RWPE1 (cell line): Measurements from ENCODE around the gene CHST11.

Experiments used
- CTCF ChIA-PET: fragments of 350-600 bp; sonication (Branson Sonifier 250); formaldehyde crosslinking; extraction: SDS; loops from one replicate; lab custom pipeline; 2021; lab: Yijun Ruan, JAX
- POLR2A ChIA-PET: fragments of 400-600 bp; formaldehyde crosslinking; extraction: SDS; loops from one replicate; lab custom pipeline; 2020; ENCODE audit warnings: antibody characterized with exemption; ENCODE audit not compliant: low non-redundant PET; lab: Yijun Ruan, JAX
- DNase-seq: peaks from one replicate; pipeline ENCODE4 v3.0.0; 2012; ENCODE audit warnings: low spot score
- H3K27ac ChIP-seq: fragments of 450-650 bp; 2 replicates; pipeline ENCODE4 v1.5.1; 2017
- TF ChIP-seq, protein P1 (sequence below): fragments of 450-650 bp; conservative IDR thresholded peaks from 2 replicates; pipeline ENCODE4 v1.5.1; 2017; ENCODE audit warnings: low read depth, mild to moderate bottlenecking

The CHST11 gene

DNA sequence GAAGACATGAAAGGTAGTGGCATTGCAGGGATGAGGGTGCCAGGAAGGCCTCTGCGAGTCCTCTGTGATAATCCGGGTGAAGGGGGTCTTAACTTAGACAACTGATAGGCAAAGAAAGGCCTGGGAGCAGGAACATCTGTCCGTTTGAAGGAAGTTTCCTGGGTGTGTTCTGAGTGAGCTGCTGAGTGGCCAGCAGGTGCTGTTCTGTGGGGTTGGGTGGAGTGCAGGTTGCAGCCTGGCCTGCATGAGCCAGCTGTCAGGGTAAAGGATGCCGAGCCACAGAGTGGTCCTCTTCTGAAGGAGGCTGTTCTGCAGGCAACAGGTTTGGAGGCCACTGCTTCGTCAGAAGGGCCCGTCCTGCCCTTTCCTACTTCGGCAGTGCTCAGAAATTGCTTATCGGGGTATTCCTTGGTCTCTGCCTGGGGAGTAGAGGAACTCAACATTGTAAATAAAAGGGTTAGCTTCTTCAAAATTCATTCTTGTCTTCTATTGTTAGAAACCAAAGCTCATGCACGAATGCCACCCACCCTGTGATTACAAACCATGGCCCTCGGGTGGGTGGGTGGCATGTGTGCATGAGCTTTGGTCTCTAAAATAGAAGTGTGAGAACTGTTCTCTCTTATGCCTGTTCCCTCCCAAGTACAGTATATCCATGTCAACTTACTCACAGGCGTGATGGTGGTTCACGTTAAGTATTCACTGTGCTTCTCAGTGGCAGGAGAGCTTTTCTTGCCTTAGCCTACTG is 118.9 kb downstream of the CHST11 start:
- no peak for DNase-seq
- ChIA-PET POLR2A (no interaction called here), CTCF (interaction anchor here (0.6 kb wide), 1 partner anchor 74 kb away, joined by 4 read pairs; no protein-coding TSS in a partner anchor)
- TF ChIP-seq, protein P1, sequence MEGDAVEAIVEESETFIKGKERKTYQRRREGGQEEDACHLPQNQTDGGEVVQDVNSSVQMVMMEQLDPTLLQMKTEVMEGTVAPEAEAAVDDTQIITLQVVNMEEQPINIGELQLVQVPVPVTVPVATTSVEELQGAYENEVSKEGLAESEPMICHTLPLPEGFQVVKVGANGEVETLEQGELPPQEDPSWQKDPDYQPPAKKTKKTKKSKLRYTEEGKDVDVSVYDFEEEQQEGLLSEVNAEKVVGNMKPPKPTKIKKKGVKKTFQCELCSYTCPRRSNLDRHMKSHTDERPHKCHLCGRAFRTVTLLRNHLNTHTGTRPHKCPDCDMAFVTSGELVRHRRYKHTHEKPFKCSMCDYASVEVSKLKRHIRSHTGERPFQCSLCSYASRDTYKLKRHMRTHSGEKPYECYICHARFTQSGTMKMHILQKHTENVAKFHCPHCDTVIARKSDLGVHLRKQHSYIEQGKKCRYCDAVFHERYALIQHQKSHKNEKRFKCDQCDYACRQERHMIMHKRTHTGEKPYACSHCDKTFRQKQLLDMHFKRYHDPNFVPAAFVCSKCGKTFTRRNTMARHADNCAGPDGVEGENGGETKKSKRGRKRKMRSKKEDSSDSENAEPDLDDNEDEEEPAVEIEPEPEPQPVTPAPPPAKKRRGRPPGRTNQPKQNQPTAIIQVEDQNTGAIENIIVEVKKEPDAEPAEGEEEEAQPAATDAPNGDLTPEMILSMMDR: no peak
- H3K27ac ChIP-seq: no peak overlapping the region

DNA sequence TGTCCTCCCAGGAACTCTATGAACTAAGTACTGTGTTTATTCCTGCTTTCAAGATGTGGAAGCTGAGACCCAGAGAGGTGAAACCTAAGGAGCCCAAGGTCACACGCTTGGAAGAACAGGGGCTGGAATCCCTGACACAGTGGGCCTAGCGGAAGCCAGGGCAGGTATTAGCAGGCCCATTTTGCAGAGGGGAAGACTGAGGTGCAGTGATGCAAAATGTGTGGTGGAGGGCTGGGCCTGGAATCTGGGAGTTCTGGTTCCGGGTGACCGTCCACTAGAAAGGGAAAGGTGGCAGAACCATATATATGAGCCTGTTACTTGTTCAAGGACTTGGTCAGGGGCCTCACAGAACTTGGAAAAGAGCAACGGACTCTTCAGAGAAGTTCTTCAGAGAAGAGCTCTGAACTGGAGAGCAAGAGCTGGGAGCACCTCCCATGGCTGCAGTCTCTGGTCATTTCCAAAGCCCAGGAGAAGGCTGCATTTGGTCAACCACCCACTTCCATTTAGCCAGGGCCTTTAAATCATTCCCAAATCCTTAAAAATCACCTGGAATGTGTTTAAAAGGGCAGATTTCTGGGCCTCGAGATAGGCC is 119.5 kb downstream of the CHST11 start:
- TF ChIP-seq, protein P1: no peak
- DNase-seq: no peak
- H3K27ac ChIP-seq: no peak overlapping the region
- CTCF ChIA-PET: interaction anchor here (0.6 kb wide), 1 partner anchor 75 kb away, joined by 4 read pairs; no protein-coding TSS in a partner anchor
- POLR2A ChIA-PET: no interaction called here

DNA sequence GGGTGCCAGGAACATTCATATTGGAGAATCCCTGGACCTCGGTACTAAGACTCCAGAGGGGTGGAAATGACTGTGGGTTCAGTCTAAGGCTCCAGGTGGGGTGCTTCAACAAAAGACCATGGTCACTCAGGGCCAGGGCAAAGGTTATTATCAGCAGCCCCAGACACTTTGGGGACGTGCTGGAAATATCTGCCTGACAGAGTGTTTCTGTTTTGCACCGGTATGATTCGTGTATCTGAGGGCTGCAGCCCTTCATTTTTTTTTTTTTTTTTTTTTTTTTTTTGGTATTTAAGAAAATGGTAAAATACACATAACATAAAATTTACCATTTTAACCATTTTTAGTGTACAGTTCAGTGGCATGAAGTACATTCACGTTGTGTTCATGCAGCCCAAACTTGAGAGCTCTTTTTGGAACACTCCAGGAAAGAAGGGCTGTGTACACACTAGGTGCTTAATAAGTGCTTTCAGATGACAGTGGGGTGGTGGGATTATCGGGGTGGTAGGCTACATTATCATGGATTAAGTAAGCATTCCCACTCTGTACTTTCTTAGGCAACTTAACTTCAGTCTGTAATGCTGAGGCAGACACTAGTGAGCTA is 120.3 kb downstream of the CHST11 start:
- no peak overlapping the region for H3K27ac ChIP-seq
- no peak for DNase-seq
- POLR2A ChIA-PET: no interaction called here
- TF ChIP-seq, protein P1: no peak
- CTCF ChIA-PET: interaction anchor here (0.6 kb wide), 1 partner anchor 176 kb away, joined by 3 read pairs; no protein-coding TSS in a partner anchor

DNA sequence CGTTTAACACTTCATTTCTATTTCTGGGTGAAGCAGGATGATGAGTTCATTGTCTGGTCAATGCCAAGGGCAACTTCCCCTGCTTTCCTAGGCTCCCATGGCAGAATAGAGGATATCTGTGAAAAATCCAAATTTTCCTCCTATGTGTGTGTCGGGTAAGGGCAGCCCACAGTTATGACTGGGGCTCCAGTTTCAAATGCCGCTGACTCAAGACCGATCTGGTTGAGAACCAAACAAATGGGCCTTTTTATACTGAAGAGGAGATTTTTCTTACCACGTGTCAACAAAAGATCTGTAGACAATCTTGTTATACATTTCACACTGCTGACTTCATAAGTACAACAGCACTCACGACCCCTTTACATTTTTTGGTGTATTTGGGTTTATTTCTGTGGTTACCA is 120.8 kb downstream of the CHST11 start:
- no peak overlapping the region for H3K27ac ChIP-seq
- ChIA-PET CTCF (interaction anchor here (0.6 kb wide), 1 partner anchor 176 kb away, joined by 3 read pairs; no protein-coding TSS in a partner anchor), POLR2A (no interaction called here)
- no peak for DNase-seq
- TF ChIP-seq, protein P1: no peak

DNA sequence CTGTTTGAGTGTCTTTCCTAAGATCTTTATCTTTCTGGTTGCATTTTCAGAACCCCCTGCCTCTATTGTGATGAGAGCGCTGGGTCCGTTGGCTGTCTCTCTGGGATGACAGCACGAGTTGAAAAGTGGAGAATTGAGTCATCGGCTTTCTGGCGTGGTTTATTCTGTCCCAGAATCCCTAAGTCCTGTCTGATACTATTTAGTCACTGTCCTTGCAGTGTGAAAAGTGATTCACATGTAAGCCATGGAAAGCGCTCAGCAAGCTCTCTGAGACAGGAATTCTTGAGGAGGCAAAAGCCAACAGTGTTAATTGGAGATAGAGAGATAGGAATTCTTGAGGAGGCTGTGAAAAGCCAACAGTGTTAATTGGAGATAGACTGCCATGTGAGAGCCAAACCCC is 121.7 kb downstream of the CHST11 start:
- DNase-seq: no peak
- CTCF ChIA-PET: no interaction called here
- TF ChIP-seq, protein P1: no peak

DNA sequence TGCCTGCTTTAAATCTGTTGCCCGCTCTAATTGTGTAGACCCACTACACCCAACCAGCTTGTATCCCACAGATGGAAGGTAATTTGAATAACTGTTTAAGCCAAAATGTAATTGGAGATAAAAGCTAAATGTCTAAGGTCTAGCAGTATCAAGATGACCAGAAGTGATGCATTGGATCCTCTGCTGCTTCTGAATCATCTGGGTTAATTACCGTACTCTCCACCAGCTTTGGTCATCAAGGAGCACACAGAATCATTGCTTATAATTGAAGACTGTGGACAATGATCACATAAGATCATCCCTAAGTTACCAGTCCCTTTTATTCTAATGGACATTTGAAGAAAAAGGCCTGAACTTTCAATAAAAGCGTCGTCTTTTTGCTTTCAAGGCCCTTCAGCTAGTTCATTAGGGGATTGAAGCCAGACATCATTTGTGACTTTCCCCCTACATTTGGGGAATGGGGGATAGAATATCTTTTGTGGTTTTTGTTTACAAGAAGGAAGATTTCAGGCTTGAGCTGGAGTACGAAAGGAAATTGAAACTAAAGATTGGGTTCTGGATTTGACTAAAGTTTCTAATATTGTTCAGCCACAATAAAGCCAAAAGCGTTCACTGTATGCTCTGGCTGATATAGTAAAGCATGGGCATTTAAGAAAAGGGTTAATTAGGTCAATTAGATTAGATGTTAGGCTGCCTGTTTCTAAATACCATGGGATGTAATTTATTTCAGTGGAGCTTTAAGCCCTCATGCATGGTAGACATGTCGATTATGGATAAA is 123.2 kb downstream of the CHST11 start:
- TF ChIP-seq, protein P1: no peak
- POLR2A ChIA-PET: no interaction called here
- DNase-seq: no peak
- no peak overlapping the region for H3K27ac ChIP-seq
- CTCF ChIA-PET: no interaction called here

More for the DNA sequence above, 121.7 kb downstream of the CHST11 start:
- POLR2A ChIA-PET: no interaction called here
- no peak overlapping the region for H3K27ac ChIP-seq
